Endothelial cell of hepatic sinusoid (primary cell): ENCODE measurements around the gene ACE2.

ENCODE experiments used
- in situ Hi-C: cut with HindIII; loops from 2 replicates; pipeline ENCODE4 v1.10.0; 2017; ENCODE audit warnings: low sequenced_read_pairs

Gene ACE2

DNA sequence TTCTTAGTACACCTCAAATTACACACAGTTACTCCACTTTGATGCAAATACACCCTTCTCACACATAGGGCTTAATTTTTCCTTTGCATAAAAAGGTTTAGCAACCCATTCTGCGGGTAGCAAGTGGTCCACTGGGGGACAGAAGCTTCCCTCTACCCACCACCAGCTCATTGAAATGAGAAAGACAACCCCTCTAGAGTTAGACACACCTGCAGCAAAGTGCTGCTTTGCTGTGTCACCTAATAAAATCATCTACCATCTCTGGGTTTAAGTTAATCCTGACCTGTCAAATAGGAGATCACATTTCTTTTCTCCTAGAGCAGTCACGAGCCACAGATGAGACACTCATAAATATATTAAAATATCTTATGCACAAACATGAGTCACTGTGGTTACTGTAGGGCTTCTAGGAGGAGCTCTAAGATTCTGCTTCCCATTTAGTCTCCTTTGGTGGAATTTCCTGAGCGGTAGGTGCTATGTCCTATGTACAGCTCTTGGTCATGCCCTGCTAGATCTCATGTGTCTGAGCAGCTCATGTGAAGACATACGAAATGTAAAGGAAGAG, 88.3 kb downstream of the ACE2 start:
- in situ Hi-C loops: loop anchor here (5.0 kb wide), 1 partner anchor 40 kb away; no protein-coding TSS in a partner anchor

GRCh38 chrX:15511563-15511962, 89.2 kb downstream of the ACE2 start:
- in situ Hi-C loops: loop anchor here (5.0 kb wide), 1 partner anchor 41 kb away; no protein-coding TSS in a partner anchor
